Prostate gland (tissue), 2 donors: Measurements from ENCODE around the gene CDK3.

Source experiments
- POLR2AphosphoS5 ChIP-seq: sonication (generic); formaldehyde crosslinking; IDR thresholded peaks from one replicate; pipeline ENCODE4 v1.6.1; 2017; ENCODE audit warnings: antibody characterized with exemption
- TF ChIP-seq, protein P1 (sequence below), 4 experiments: fragments of 200-600 bp in 2 of 4; fragments of 450-650 bp in 2 of 4; sonication (generic) in 2 of 4; IDR thresholded peaks; 1 replicate in 3 of 4; 2 replicates in 1 of 4; pipeline ENCODE4 v1.5.1; 2016 to 2019; ENCODE audit warnings: antibody characterized with exemption in 4 of 4, mild to moderate bottlenecking in 2 of 4, moderate library complexity in 2 of 4

DNA sequence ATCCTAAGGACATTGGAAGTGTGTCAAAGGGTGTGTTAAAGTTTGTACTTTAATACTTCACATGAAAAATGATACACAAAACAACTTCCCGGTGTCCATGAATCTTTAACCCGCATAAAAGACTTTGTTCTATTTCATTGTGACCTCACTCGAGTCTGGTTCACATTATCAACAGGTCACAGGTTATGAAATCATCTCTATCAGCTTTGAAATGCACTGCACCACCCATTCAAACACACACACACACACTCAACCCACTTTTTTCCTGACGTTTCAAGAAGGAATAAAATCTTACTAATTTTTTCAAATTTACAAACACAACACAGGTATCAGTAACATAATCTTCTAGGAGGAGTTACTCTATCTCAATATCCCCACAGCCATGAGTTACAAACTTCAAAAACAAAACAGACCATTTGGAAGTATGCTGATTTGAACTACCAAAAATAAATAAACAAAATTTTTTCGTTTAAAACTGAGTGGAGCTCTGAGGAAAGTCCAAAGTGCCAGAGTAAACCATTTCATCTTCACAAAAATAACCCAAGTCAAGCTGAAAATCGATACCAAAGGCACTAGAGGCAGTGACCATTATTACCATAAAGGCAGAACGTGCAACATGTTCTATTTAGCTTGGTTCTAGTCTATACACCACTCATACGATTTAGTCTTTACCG is 24.3 kb upstream of the CDK3 start:
- TF ChIP-seq, protein P1, sequence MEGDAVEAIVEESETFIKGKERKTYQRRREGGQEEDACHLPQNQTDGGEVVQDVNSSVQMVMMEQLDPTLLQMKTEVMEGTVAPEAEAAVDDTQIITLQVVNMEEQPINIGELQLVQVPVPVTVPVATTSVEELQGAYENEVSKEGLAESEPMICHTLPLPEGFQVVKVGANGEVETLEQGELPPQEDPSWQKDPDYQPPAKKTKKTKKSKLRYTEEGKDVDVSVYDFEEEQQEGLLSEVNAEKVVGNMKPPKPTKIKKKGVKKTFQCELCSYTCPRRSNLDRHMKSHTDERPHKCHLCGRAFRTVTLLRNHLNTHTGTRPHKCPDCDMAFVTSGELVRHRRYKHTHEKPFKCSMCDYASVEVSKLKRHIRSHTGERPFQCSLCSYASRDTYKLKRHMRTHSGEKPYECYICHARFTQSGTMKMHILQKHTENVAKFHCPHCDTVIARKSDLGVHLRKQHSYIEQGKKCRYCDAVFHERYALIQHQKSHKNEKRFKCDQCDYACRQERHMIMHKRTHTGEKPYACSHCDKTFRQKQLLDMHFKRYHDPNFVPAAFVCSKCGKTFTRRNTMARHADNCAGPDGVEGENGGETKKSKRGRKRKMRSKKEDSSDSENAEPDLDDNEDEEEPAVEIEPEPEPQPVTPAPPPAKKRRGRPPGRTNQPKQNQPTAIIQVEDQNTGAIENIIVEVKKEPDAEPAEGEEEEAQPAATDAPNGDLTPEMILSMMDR (IDR thresholded peaks at IDR 0.05) = no peak
- no peak for TF ChIP-seq POLR2AphosphoS5
